Endothelial cell of umbilical vein (primary cell): ENCODE results near the gene AOX1. TPM values are rescaled to one million over a fixed set of nuclear protein-coding genes. Genes with fewer than 3 reads are reported as not detected.

Source experiments
- BruUV-seq: library from RNA; stranded (reverse); fragments of 400-500 nt; replicated peaks from 2 replicates; lab custom pipeline; 2021; lab: Mats Ljungman, UMichigan
- CTCF ChIA-PET: fragments of 300-600, 350-600 bp; sonication (Branson Sonifier 250); formaldehyde crosslinking; loops from one replicate; lab custom pipeline; 2021; ENCODE audit warnings: antibody characterized with exemption, inconsistent platforms; lab: Charles Lee
- POLR2A ChIA-PET: fragments of 300-600, 350-600 bp; sonication (Branson Sonifier 250); formaldehyde crosslinking; loops from one replicate; lab custom pipeline; 2021; ENCODE audit warnings: antibody characterized with exemption, inconsistent platforms; lab: Charles Lee
- DNase-seq: peaks from one replicate; pipeline ENCODE4 v3.0.0-alpha.2; 2011; ENCODE audit warnings: low read depth, low spot score
- FAIRE-seq: peaks from 2 replicates; lab custom pipeline; 2011; peaks lifted over from hg19 to GRCh38; lab: Jason Lieb, UNC
- H2AFZ ChIP-seq: 2 replicates; pipeline ENCODE4 v1.6.0; 2012; ENCODE audit warnings: low read depth, low read length, control low read depth, inconsistent platforms
- H3K27ac ChIP-seq: 2 replicates; pipeline ENCODE4 v1.5.1; 2011; ENCODE audit warnings: low read depth, mild to moderate bottlenecking, control low read depth, low read length, moderate library complexity; ENCODE audit not compliant: insufficient read depth
- H3K27me3 ChIP-seq, 2 experiments: 2 replicates each; pipeline versions ENCODE4 v1.6.0 to v1.6.1; 2011; ENCODE audit warnings: low read length in 2 of 2, mixed read lengths in 1 of 2; ENCODE audit not compliant: control insufficient read depth in 2 of 2, insufficient read depth in 2 of 2
- H3K36me3 ChIP-seq, 2 experiments: 2 replicates in 1 of 2; 3 replicates in 1 of 2; pipeline ENCODE4 v1.5.1; 2011; ENCODE audit warnings: low read length in 2 of 2, mild to moderate bottlenecking in 1 of 2, moderate library complexity in 1 of 2; ENCODE audit not compliant: control insufficient read depth in 2 of 2, insufficient read depth in 2 of 2; ENCODE audit errors: extremely low read depth in 1 of 2
- H3K4me1 ChIP-seq: 3 replicates; pipeline ENCODE4 v1.5.1; 2011; ENCODE audit warnings: mild to moderate bottlenecking, low read length; ENCODE audit not compliant: control insufficient read depth, insufficient read depth; ENCODE audit errors: extremely low read depth
- H3K4me2 ChIP-seq: 2 replicates; pipeline ENCODE4 v1.6.1; 2011; ENCODE audit warnings: low read length, control low read depth, mixed read lengths; ENCODE audit not compliant: insufficient read depth
- H3K4me3 ChIP-seq, 3 experiments: fragments of 200-600 bp in 1 of 3; sonication (generic), shearing (Covaris generic) in 1 of 3; replicated peaks in 1 of 3; 2 replicates each; pipeline ENCODE4 v1.5.1; 2011 to 2016; ENCODE audit warnings: control low read depth in 3 of 3, low read length in 3 of 3, mild to moderate bottlenecking in 2 of 3, inconsistent platforms in 1 of 3, low read depth in 1 of 3, moderate library complexity in 1 of 3; ENCODE audit not compliant: insufficient read depth in 1 of 3
- H3K79me2 ChIP-seq: 2 replicates; pipeline ENCODE4 v1.6.0; 2012; ENCODE audit warnings: low read length, inconsistent platforms; ENCODE audit not compliant: control insufficient read depth, insufficient read depth
- H3K9ac ChIP-seq: replicated peaks from 2 replicates; pipeline ENCODE3; 2011; ENCODE audit warnings: low read length, control low read depth; ENCODE audit not compliant: insufficient read depth; ENCODE audit errors: extremely low read depth
- H3K9me1 ChIP-seq: replicated peaks from 3 replicates; pipeline ENCODE4 v1.6.0; 2011; ENCODE audit warnings: mild to moderate bottlenecking, low read length; ENCODE audit not compliant: control insufficient read depth, insufficient read depth; ENCODE audit errors: extremely low read depth
- H3K9me3 ChIP-seq: replicated peaks from 2 replicates; pipeline ENCODE4 v1.5.1; 2012; ENCODE audit warnings: low read length, inconsistent platforms; ENCODE audit not compliant: control insufficient read depth, insufficient read depth
- H4K20me1 ChIP-seq: replicated peaks from 2 replicates; pipeline ENCODE3; 2011; ENCODE audit warnings: mild to moderate bottlenecking, low read length; ENCODE audit not compliant: control insufficient read depth, insufficient read depth; ENCODE audit errors: extremely low read depth
- EZH2 ChIP-seq: IDR thresholded peaks from 2 replicates; pipeline ENCODE4 v1.6.1; 2012; ENCODE audit warnings: borderline replicate concordance, low read depth, mild to moderate bottlenecking, moderate library complexity, low read length, inconsistent platforms; ENCODE audit not compliant: severe bottlenecking
- FOS ChIP-seq: IDR thresholded peaks from 2 replicates; pipeline ENCODE4 v1.6.1; 2011; ENCODE audit warnings: mild to moderate bottlenecking, low read length, moderate library complexity, borderline replicate concordance; ENCODE audit not compliant: insufficient read depth
- GATA2 ChIP-seq: IDR thresholded peaks from 2 replicates; pipeline ENCODE4 v1.7.0; 2011; ENCODE audit warnings: low read depth, mild to moderate bottlenecking, moderate library complexity, mixed read lengths, low read length; ENCODE audit not compliant: insufficient read length, insufficient read depth
- JUN ChIP-seq: IDR thresholded peaks from 2 replicates; pipeline ENCODE4 v1.6.1; 2011; ENCODE audit warnings: borderline replicate concordance, low read depth; ENCODE audit not compliant: insufficient read length, insufficient read depth
- MAX ChIP-seq: IDR thresholded peaks from 2 replicates; pipeline ENCODE4 v1.6.1; 2011; ENCODE audit not compliant: insufficient read depth, insufficient read length
- MYC ChIP-seq: IDR thresholded peaks from one replicate; pipeline ENCODE4 v1.6.1; 2011; ENCODE audit warnings: mild to moderate bottlenecking, low read depth, low read length
- POLR2A ChIP-seq: IDR thresholded peaks from 2 replicates; pipeline ENCODE4 v1.6.1; 2012; ENCODE audit warnings: low read depth, mild to moderate bottlenecking, control low read depth, low read length
- POLR2AphosphoS5 ChIP-seq: IDR thresholded peaks from 2 replicates; pipeline ENCODE4 v1.6.1; 2012; ENCODE audit warnings: low read depth, mild to moderate bottlenecking, control low read depth, low read length, moderate library complexity; ENCODE audit not compliant: insufficient read depth
- dilution Hi-C: fragments of 300-500 bp; cut with MboI; formaldehyde crosslinking; loops from one replicate; pipeline ENCODE4 v1.15.0; 2019; ENCODE audit warnings: low sequenced_read_pairs; ENCODE audit not compliant: extremely low pct_ligation_motif_present
- intact Hi-C: fragments of 100-400 bp; cut with micrococcal nuclease; formaldehyde crosslinking; loops from one replicate; pipeline ENCODE4 v1.10.0; 2022
- polyA plus RNA-seq, 4 experiments: library from polyadenylated mRNA; depleted of rRNA in 3 of 4; stranded (reverse) in 3 of 4; unstranded in 1 of 4; fragments of >200 nt; gene quantifications; 2 replicates each; pipeline versions ENCODE4 v1.2.1 to v1.2.3, GENCODE V29; 2011 to 2012; ENCODE audit warnings: missing spikeins in 1 of 4
- total RNA-seq: library from RNA; stranded (reverse); gene quantifications from 2 replicates; pipeline ENCODE4 v1.2.3, GENCODE V29; 2021
- TF ChIP-seq, protein P1 (sequence below), 2 donors: IDR thresholded peaks; 1 replicate in 1 of 2; 2 replicates in 1 of 2; pipeline ENCODE4 v1.5.1; 2011; ENCODE audit warnings: low read length in 2 of 2, mild to moderate bottlenecking in 2 of 2, moderate library complexity in 2 of 2, control low read depth in 1 of 2, inconsistent platforms in 1 of 2, low read depth in 1 of 2; ENCODE audit not compliant: insufficient read depth in 1 of 2; ENCODE audit errors: extremely low read depth in 1 of 2

Gene AOX1
- total and polyA plus RNA-seq, 2 donors (not counting 3 experiments of a cell fraction or from before 2014, with no cell fraction given), result 0.03 to 0.46 TPM

- no peaks in the 10 kb centered on the region for H4K20me1 ChIP-seq
- H2AFZ ChIP-seq, result no peak overlapping the region
- no peaks in the 10 kb centered on the region for H3K36me3 ChIP-seq
- no peaks in the 10 kb centered on the region for H3K27me3 ChIP-seq
- no peak overlapping the region for H3K4me2 ChIP-seq
- FAIRE-seq (no peak), DNase-seq (no peak)
- dilution Hi-C loops, result no loop called here
- intact Hi-C loops, result no loop called here
- no peak overlapping the region for H3K27ac ChIP-seq
- H3K4me3 ChIP-seq, result no peak overlapping the region
- ChIA-PET POLR2A (no interaction called here), CTCF (interaction anchor here (1.4 kb wide), 1 partner anchor 9 kb away, joined by 6 read pairs; no protein-coding TSS in a partner anchor)
- H3K79me2 ChIP-seq, result no peaks in the 10 kb centered on the region
- no peak for TF ChIP-seq JUN
- TF ChIP-seq MAX, result no peak
- no peak for TF ChIP-seq FOS
- TF ChIP-seq POLR2AphosphoS5, result no peak
- no peaks in the 10 kb centered on the region for H3K9me3 ChIP-seq
- no peak overlapping the region for H3K9ac ChIP-seq
- BruUV-seq, result no TSS peak
- no peaks in the 10 kb centered on the region for H3K9me1 ChIP-seq
- no peaks in the 10 kb centered on the region for H3K4me1 ChIP-seq
These were observed 54.4 kb downstream of the AOX1 start for GRCh38 chr2:200640176-200640575.

DNA sequence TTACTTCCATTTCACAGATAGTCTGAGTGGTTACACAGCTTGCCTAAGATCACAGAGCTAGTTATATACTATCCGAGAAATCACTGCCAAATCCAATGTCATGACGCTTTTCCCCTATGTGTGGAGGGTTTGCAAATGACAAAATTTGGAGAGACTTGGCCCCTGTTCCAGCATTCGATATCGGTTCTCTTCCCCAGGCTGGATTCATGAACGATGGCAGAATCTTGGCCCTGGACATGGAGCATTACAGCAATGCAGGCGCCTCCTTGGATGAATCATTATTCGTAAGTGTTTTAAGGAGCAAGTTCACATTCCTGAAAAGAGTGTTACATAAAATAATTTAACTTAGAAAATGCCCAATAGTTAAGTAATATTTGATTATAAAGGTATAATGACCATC lies 55.1 kb downstream of the AOX1 start:
- Histone ChIP-seq H3K4me1 (no peaks in the 10 kb centered on the region), H3K9me3 (no peaks in the 10 kb centered on the region), H3K36me3 (no peaks in the 10 kb centered on the region), H4K20me1 (no peaks in the 10 kb centered on the region), H3K9me1 (no peaks in the 10 kb centered on the region), H2AFZ (no peak overlapping the region), H3K4me3 (no peak overlapping the region), H3K9ac (no peak overlapping the region), H3K27ac (no peak overlapping the region), H3K79me2 (no peaks in the 10 kb centered on the region), H3K4me2 (no peak overlapping the region), H3K27me3 (no peaks in the 10 kb centered on the region)
- ChIA-PET CTCF (interaction anchor here (1.4 kb wide), 1 partner anchor 10 kb away, joined by 6 read pairs; no protein-coding TSS in a partner anchor), POLR2A (no interaction called here)
- TF ChIP-seq MAX (no peak), POLR2A (no peak), GATA2 (no peak), EZH2 (no peak), POLR2AphosphoS5 (no peak), MYC (no peak), FOS (no peak), JUN (no peak)
- TF ChIP-seq, protein P1, sequence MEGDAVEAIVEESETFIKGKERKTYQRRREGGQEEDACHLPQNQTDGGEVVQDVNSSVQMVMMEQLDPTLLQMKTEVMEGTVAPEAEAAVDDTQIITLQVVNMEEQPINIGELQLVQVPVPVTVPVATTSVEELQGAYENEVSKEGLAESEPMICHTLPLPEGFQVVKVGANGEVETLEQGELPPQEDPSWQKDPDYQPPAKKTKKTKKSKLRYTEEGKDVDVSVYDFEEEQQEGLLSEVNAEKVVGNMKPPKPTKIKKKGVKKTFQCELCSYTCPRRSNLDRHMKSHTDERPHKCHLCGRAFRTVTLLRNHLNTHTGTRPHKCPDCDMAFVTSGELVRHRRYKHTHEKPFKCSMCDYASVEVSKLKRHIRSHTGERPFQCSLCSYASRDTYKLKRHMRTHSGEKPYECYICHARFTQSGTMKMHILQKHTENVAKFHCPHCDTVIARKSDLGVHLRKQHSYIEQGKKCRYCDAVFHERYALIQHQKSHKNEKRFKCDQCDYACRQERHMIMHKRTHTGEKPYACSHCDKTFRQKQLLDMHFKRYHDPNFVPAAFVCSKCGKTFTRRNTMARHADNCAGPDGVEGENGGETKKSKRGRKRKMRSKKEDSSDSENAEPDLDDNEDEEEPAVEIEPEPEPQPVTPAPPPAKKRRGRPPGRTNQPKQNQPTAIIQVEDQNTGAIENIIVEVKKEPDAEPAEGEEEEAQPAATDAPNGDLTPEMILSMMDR (IDR thresholded peaks at IDR 0.05; ENCODE audit: extremely low read depth in 1 of 2, insufficient read depth in 1 of 2, low read depth in 1 of 2, low read length in 2 of 2), result no peak
- dilution Hi-C loops, result no loop called here
- no TSS peak for BruUV-seq
- no peak for FAIRE-seq
- intact Hi-C loops, result no loop called here
- DNase-seq, result no peak
